ENCODE results near the gene IGSF5. TPM values are rescaled to one million over a fixed set of nuclear protein-coding genes. Genes with fewer than 3 reads are reported as not detected.
A peak's percentile ranks its signal among the peaks of the same experiment; 100 is the strongest.
"Not testable (repeated sequence)": the region's sequence is repeated elsewhere in the genome, so short reads cannot be mapped to it uniquely, and the experiment has no call there.

The IGSF5 gene
- total RNA-seq (2014; rRNA removed; shearing (Covaris generic)) = 0.41 TPM in 1 of 2 replicates, not detected in the other

DNA sequence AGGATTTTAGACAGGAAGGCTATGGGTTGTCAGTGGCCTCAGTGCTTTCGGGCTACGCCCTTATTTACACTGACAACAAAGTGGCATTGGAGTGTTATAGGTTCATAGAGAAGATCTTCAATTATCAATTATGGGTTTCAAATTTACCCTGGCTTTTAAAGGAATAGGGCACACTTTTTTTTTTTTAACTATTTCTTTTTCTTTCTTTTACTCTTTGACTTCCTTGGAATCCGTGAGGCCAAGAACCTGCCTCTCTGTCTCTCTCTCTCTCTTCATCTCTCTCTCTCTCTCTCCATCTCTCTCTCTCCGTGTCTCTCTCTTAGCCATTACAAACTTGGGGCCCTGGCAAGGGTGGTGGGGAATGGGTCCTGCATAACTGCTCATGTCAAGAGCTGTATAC lies at the start of gene IGSF5:
IGSF5 (plus strand) TSS at position 301 of the 400 bp plus-strand sequence. CDS start 327 bp downstream, outside the sequence.
- DNase-seq (ENCODE audit: low spot score) = not testable (repeated sequence)

DNA sequence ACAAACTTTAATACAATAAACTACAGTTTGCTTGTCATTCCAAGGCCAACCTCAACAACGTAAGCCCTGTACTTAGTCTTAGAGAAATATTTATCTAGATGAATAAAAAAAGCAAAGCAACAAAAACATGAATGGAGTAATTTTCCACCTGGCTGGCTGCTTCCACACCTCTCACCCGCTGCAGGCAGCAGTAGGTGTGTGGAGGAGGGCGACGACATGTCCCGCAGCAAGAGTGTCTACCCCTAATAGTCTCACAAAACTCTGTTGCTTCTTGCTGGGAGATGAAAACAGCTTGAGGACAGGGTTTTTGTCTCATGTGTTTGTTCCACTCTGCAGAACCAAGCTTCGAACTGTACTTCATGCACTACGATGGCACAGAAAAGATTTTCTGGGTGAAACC lies 48.8 kb upstream of the IGSF5 start:
- DNase-seq (ENCODE audit: low spot score) = no peak

DNA sequence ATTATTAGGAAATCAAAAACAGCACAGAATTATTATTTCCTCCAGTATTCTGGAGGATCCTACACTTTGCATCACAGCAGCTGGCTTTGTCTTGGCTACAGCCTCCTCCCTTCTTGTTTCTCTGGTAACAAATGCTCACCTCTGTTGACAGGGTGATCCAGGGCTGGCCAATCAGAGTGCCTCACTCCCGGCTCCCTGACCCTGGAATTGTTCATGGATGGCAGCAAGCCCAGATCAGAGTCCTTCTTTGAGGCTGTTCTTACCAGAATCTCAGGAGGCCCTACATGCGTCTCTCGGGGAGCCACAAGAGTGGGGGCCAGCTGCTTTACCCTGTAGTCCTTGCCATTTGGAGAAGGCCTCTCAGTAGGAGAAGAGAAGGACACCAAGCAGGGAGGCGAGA lies 48.4 kb upstream of the IGSF5 start:
- DNase-seq (ENCODE audit: low spot score) = no peak

DNA sequence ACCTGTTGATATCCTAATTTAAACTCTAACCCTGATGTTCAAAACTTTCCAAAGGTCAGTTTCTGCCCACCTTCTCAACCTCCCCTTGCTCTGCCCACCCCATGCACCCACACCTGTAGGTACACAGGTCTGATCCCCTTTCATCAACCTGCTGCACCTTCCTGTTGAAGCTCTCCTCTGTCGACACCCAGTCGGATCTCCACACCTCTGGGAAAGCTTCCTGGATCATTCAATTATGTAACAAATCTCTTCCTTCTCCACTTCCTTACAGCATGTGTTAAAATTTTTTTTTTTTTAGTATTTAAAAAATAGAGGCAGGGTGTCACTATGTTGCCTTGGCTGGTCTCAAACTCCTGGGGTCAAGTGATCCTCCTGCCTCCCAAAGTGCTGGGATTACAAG lies 44.7 kb upstream of the IGSF5 start:
- DNase-seq (ENCODE audit: low spot score) = no peak

DNA sequence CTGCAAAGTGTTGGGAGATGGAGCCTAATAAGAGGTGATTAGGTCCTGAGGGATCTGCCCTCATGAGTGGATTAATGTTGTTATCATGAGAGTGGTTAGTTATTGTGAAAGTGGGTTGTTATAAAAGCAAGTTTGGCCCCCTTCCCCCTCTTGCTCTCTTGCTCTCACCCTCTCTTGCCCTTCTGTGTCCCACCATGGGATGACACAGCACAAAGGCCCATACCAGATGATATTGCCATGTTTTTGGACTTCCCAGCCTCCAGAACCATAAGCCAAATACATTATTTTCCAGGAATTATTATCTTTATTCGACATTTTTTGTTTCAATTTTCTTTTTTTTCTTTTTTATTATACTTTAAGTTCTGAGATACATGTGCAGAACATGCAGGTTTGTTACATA lies 41.4 kb upstream of the IGSF5 start:
- no peak for DNase-seq (ENCODE audit: low spot score)

DNA sequence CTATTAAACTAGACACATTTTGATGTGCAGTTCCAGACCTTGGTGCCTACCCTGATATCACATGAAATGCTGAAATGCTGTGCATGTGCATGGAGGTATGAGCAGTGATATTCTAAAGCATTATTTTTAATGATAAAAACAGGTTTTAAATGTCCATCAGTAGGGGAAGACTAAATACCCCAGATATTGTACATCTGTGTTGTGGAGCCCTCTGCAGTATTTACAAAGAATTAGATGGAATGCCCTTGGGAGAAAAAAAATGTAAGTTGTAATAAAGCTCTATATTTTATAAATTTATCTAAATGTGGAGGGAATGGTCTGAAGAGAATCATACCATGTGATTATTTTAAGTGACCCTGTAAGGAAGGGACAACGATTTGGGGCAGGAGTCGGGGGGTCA lies 39.1 kb upstream of the IGSF5 start:
- no peak for DNase-seq (ENCODE audit: low spot score)

DNA sequence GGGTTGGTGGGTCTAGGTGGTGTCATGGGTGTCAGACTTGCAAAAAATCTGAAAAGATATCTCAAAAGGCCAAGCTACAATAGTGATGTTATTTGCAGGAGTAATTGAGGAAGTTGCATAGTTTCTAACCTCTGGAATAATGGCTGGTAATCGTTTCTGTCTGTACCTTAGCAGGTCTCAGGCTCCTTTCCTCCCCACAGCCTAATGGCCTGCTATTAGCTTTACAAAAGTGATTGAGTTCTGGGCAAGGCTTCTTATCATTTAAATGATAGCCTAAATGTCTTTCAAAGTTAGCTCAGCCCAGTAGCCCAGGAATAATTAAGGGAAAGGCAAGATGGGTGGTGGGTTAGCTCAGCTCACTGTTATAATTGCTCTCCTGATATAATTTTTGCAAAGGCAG lies 37.7 kb upstream of the IGSF5 start:
- no peak for DNase-seq (ENCODE audit: low spot score)

DNA sequence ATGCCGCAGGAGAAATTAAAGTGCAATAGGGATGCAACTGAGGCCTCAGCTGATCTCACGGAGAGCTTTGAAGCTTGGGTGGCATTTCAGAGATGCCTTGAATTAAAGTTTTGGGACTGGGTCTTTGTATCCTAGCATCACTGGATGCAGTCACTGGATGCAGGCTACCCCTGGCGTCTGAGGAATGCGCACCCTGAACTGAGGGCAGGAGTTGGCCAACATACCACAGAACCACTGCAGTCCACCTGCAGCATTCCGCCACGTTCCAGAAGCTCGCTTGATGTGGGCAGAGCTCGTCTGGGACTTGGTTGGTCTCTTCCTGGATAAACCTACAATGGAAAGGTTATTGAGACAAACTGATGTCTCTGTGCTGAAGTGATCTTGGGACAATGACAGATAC lies 34.1 kb upstream of the IGSF5 start:
- no peak for DNase-seq (ENCODE audit: low spot score)

DNA sequence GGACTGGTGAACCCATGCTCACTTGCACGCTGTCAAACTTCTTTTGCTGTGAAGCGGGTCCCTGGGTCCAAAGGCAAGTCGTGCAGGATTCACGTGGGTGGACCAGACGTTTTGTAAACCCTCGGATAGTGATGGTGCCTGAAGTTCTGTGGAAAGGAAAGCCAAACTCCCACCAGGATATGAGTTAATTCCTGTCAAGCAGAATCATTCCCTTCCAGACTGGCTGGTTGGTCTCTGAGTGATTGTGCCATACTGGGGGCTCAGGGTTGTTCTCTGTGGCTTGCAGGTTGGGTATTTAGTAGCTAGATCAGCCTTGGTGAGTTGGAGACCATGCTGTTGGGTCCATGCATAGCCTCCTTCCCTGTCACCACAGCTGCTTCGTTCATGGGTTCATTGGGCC lies 32.7 kb upstream of the IGSF5 start:
- no peak for DNase-seq (ENCODE audit: low spot score)

DNA sequence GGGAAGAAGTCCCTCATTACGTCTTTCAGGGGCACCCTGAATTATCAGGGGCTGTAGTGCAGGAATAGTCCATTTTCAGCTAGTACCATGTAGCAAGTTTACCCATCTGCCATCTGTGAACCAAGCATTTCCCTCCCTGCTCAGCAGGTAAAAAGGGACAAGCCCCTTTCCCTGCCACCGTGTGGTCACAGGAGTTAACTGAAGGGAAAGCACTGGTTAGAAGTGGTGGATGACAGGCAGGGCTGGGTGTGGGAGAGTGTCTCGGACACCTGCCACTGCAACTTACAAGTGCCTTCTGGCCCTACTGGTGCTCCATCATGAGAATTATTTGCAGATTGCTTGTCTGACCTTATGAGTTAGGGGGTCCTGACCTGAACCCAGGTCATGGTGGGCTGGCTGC lies 32.0 kb upstream of the IGSF5 start:
- peak; percentile 41 for DNase-seq (ENCODE audit: low spot score)

DNA sequence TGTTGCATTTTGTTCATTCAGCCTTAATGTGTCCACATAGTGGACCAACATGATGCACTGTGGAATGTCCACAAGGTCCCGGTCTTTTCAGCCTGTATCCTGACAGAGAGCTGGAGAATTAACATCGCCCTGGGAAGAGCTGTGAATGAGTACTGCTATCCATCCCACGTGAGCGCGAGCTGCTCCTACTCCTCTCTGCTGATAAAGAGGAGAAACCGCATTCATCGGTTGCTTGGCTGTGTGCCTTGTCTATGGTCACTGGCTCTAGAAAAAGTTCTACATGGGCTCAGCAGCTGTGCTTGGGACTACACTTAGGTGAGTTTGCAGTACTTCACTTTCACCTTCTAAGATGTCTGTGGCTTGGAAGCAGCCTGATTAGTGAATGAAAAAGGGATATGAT lies 31.1 kb upstream of the IGSF5 start:
- no peak for DNase-seq (ENCODE audit: low spot score)

DNA sequence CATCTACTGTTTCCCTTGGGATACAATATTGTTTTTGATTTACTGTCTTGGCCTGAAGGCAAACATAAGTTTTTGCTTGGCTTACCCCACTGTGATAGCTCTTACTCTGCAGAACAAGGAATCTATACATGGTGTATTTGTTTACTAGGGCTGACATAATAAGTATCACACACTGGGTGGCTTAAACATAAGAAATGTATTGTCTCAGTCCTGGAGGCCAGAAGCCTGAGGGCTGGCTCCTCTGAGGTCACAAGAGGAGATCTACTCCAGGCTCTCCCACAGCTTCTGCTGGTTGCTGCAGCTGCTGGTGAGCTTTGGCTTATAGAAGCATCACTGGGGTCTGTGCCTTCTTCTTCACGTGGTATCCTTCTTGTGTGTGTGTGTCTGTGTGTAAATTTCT lies 30.7 kb upstream of the IGSF5 start:
- no peak for DNase-seq (ENCODE audit: low spot score)

DNA sequence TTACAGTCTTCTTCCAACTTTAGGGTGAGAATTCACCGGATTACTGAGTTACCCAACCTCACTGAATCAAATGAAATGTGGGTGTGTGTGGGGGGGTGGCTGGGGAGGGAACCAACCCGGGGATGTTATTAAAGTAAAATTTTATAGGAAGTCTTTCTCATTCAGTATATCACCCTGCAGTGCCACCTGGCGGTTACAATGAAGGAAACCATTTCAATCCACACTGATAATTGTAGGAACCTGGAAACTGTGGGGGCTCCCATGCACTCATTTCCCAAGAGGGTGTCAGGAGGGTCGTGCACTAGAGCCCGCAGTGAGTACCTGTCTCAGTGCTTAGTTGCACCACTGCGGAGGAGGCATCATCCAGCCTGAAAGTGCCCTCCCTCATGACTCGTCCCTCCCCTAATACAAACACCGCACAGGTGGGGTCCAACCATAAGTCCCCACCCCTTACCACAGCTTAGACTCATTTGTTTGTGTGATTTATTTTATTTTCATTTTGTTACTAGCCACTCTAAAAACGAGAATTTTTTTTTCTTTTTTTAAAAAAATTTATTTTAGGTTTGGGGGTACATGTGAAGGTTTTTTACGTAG lies 29.1 kb upstream of the IGSF5 start:
- DNase-seq (ENCODE audit: low spot score) = peak; percentile 58

DNA sequence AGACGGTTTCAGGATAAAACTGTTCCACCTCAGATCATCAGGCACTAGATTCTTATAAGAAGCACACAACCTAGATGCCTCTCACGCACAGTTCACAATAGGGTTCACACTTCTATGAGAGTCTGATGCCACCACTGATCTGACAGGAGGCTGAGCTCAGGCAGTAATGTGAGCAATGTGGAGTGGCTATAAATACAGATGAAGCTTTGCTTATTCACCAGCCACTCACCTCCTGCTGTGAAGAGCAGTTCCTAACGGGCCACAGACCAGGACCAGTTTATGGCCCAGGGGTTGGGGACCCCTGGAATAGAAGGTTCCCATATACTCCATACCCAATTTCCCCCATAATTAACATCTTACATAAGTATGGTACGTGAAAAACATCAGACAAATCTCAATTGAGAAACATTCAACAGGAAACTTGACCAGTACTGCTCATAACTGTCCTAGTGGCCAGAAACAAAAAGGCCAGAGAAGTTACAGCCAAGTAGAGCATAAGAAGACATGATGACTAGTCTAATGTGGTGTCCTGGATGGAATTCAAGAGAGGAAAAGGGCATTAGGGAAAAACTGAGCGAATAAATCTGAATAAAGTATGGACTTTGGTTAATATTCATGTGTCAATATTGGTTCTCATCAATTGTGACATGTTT lies 24.7 kb upstream of the IGSF5 start:
- DNase-seq (ENCODE audit: low spot score) = no peak

DNA sequence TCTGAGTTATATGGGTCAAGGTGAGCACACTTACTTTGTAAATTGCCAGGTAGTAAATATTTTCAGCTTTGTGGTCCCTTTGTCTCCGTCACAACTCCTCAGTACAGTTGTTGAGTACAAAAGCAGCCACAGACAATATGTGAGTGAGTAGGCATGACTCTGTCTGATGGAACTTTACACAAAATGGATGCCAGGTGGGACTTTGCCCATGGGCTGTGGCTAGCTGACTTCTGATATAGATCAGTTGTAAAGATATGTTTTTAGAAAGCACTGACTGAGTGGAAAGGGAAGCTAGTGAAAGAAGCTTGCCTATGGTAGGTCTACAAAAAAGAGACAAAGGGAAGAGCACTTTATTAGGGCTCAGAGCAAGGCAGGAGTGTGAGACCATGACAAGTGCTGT lies 23.1 kb upstream of the IGSF5 start:
- no peak for DNase-seq (ENCODE audit: low spot score)

DNA sequence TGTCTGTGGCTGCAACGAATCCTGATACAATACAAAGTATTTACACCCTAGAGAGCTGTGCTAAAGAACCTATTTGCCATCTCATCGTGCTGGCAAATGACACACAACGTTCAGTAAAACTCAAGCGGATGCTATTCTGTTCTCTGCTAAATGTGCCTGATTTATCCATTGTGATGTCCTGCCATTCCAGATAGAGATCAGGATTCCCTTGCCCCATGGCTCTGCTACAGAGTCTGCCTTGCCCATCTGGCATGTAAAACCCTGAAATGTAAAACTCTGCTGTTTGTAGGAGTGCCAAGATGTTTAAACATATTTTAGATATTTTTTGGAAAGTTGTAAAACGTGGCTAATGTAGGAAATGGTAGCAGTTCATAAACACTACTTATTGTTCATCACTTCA lies 20.0 kb upstream of the IGSF5 start:
- no peak for DNase-seq (ENCODE audit: low spot score)

DNA sequence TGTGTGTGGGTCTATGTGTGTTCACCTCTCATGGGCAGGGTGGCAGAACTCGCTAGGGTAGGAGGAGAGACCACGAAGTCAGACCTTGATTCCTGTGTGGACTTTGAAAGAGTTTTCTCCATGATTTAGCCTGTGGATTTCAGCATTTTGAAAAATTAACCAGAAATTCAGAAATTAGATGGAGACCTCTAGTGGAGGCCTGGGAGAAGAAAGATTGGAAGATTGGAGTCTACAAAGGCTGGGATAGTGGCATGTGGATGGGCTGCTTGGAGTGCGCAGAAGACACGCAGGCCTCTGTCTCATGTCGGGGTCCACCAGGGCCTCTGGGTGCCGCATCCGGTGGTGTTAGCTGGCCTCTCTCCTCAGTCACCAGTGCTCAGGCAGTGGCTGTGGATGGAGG lies 18.9 kb upstream of the IGSF5 start:
- no peak for DNase-seq (ENCODE audit: low spot score)

DNA sequence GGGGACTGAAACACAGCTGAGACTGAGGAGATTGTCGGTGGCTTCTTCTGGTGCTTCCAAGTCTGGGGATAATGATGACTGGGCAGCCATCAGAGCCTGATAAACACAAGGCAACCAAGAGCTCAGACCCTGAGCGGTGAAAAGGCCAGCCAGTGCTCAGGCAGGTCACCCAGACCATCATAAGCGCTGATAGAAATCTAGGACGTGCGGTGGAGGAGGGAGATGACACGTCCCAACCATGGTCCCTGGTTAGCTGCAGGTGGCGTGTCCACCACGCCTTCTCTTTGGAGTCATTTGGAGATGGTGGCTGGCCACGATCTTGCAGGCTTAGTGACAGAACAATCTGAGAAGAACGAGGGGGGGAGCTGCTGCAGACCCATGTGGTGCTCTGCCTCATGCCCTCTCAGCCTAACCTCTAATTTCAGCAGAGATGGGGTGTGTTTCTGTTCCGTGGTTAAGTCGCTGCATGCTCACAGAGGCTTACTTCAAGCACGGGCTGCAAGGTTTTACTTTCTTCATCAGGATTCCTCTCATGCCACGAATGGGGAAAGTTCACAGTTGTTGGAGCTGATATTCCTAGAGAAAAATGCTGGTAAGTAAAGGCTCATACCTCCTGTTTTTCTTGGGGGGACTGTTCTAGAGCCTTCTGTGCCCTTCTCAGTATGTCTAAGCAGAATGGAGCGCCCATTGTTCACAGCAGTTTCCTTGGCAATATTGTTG lies 17.4 kb upstream of the IGSF5 start:
- DNase-seq (ENCODE audit: low spot score) = no peak

DNA sequence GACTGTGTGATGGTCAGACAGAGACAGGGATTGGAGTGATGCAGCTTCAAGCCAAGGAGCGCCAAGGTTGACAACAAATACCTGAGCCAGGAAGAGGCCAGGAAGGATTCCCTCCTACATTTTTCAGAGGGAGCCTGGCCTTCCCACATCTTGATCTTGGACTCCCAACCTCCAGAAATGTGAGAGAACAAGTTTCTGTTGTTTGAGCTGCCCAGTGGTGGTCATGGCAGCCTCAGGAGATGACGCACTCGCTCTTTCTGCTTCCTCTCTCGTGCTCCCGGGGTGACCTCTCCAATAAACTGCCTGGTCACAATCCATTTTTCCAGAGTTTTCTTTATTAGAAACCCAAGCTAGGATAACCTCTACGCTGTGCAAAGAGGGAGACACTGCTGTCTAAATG lies 16.6 kb upstream of the IGSF5 start:
- DNase-seq (ENCODE audit: low spot score) = no peak

DNA sequence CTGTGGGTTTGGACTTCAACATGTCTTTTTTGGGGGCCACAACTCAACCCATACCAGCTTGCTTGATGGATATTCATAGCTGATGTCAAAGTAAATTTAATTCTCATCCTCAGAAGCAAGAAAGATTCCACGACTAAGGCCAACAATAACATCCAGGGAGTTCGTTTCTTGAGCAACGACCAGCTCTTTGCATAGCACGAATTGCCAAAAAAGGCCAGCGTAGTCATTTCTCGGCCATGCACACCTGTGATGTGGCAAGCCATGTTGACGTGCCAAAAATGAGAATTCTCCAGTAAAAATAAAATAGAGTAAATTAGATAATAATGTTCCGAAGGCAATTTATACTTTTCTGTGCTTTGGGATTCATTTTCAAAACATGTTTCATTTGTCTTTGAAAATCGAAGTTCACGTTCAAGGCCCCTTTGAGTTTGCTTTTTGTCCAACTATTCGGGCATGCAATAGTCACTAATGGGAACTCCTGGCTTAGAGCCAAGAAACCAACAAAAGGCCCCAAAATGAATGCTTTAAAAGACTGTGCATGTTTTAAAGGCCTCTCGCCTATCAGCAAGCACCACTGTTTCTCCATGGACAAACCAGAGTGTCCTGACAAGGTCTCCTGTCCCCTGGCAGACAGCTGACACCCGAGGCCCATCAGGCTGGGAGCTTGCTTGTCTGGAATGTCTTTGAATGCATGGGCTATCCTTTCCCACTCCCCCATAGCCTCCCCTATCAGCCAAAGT lies 14.4 kb upstream of the IGSF5 start:
- DNase-seq (ENCODE audit: low spot score) = no peak

DNA sequence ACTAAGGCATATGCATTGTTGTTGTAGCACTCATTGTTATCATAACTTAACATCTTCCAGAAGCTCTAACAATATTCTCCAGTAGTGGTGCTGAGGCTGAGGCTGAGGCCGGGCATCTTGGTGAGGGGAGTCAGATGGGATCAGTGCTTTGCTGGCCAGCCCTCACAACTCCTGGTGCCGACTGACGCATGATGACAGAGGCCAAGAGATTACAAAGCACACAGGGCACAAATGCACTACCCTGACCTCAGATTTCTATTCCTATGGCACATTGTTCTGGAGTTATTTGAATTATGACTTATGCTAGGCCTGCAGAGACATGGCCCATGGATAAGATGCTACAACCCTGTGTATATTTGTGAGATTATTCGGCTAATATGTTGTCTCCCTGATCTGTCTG lies 8.3 kb upstream of the IGSF5 start:
- DNase-seq (ENCODE audit: low spot score) = no peak

DNA sequence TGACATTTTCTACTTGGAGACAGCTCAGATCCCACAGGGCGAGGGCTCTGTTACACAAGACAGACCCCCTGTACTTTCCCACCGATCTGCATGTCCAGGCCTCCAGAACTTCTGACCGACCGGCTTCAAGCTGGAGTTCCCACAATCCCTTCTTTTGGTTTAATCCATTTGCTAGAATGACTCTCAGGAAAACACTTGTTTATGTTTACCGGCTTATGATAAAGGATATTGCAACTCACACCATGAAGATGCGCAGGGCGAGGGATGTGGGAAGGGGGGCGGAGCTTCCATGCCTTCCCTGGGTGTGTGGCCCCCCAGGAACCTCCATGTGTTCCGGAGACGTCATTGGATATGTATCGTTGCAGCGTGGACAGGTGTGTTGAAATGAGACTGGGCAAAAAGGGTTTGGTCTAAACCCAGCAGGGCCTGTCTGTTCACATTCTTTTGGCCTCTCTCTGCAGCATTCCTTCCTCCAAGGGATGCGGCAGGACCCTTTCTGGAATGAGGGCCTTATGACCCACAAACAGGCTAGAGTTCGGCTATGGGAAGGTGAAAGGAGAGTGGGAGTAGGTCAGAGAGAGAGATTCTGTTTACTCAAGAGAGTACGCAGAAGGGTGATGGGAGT lies 7.5 kb upstream of the IGSF5 start:
- DNase-seq (ENCODE audit: low spot score) = peak; percentile 20

Measured in HT-29 (cell line).